Muscle layer of duodenum (tissue), 2 donors: ENCODE data around the gene NUMB.

Experiments
- H3K27ac ChIP-seq: one replicate; pipeline ENCODE4 v1.7.0; 2013; ENCODE audit warnings: mild to moderate bottlenecking, low read length
- H3K27me3 ChIP-seq: one replicate; pipeline ENCODE4 v1.7.0; 2013; ENCODE audit warnings: low read depth, mild to moderate bottlenecking, control low read depth, low read length
- H3K36me3 ChIP-seq, 2 donors: one replicate each; pipeline ENCODE4 v1.7.0; 2013; ENCODE audit warnings: low read length in 2 of 2, control low read depth in 1 of 2, mild to moderate bottlenecking in 1 of 2; ENCODE audit not compliant: insufficient read depth in 2 of 2, control insufficient read depth in 1 of 2
- H3K4me1 ChIP-seq, 2 donors: one replicate each; pipeline ENCODE4 v1.7.0; 2013; ENCODE audit warnings: low read length in 2 of 2, mild to moderate bottlenecking in 2 of 2, control low read depth in 1 of 2, moderate library complexity in 1 of 2; ENCODE audit not compliant: insufficient read depth in 2 of 2, control insufficient read depth in 1 of 2
- H3K4me3 ChIP-seq, 2 donors: one replicate each; pipeline ENCODE4 v1.7.0; 2013; ENCODE audit warnings: low read length in 2 of 2, low read depth in 1 of 2, mild to moderate bottlenecking in 1 of 2
- H3K9me3 ChIP-seq, 2 donors: one replicate each; pipeline ENCODE4 v1.7.0; 2013; ENCODE audit warnings: low read length in 2 of 2, control low read depth in 1 of 2, mild to moderate bottlenecking in 1 of 2; ENCODE audit not compliant: control insufficient read depth in 1 of 2
- donor health status: healthy.

Gene NUMB

DNA sequence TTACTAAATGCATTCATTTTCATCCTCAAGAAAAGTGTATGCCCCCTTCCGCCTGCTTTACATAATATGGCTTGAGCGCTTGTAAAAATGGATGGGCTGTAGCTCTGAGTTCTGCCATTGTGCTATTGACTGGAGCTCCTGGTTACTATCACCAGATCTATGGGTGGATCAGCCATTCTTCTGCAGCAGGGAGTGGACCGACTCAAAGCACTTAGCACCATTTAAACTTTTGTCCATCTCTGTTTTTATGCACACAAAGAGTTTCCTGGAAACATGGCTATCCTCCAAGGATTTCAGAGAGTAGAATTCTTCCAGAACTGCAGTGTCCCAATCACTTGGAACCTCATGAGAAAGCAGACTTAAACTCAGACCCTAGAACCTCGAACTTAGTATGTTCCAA is 4.5 kb upstream of the NUMB start:
- no peaks in the 10 kb centered on the region for H3K27me3 ChIP-seq
- H3K27ac ChIP-seq = peak overlapping the region; percentile 84
- no peaks in the 10 kb centered on the region for H3K36me3 ChIP-seq
- H3K4me1 ChIP-seq = peaks cover 31 to 67% of the 10 kb centered on the region in 2 donors
- H3K9me3 ChIP-seq = no peaks in the 10 kb centered on the region
- peak overlapping the region; percentile 49 for H3K4me3 ChIP-seq

DNA sequence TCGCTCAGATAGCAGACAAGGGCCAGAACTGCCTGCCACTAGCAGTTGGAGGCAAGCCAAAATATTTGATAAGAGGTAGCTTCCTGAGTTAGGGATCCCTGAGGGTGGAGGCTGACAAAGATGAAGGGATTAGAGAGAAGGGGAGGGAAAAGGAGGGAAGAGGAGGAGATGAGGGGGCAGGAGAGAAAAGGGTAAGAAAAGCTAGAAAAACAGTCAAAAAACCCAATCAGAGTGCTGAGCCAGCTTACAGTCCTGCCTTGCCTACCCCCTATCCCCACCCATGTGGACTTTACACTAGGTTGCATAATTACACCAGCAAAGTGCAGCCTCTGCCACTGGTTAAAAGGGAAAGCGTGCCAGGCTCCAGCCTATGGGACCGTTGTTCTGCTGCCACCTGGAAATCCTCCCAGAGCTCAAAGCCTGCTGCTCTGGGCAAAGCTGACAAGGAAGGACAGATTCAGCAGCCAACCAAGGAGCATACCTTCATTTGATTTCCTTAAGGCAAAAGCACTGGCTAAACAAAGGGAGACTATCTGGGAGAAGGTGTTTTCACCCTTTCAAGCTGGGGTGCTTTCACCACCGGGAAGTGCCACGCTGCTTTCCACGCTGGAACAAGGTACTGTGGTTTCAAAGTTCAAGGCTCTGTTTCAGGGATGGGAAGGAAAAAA is 3.8 kb upstream of the NUMB start:
- Histone ChIP-seq H3K9me3 (no peaks in the 10 kb centered on the region), H3K27me3 (no peaks in the 10 kb centered on the region), H3K4me3 (peak overlapping the region; percentile 49), H3K27ac (peak overlapping the region; percentile 84), H3K36me3 (no peaks in the 10 kb centered on the region), H3K4me1 (peaks cover 31 to 67% of the 10 kb centered on the region in 2 donors)

DNA sequence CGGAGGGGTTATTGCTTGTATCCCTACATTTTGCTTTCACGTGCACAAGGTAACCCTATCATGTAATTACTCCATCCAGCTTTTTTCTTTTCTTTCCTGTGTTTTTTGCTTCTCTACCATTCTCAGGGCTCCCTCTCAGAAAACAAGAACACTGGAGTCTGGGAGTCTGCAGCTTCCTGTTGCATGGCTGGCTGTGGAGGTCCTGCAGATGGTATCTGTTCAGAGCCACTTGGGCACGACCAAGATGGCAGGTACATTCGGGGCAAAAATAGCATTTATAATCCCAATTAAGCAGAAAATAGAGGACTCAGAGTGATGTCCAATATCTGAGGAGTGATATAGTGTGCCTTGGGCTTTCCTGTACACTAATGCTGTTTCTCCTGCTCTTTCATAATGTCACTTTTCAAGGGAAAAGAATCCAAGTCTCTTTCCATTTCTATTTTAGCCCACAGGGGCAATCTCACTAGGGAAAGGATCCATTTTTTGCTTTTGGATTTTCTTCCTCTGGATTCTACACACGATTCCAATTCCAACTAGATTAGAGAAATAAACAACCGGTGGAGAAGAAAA is 3.2 kb upstream of the NUMB start:
- no peaks in the 10 kb centered on the region for H3K9me3 ChIP-seq
- H3K36me3 ChIP-seq = no peaks in the 10 kb centered on the region
- H3K4me3 ChIP-seq = peak overlapping the region; percentile 49
- H3K27me3 ChIP-seq = no peaks in the 10 kb centered on the region
- H3K4me1 ChIP-seq = peaks cover 31 to 72% of the 10 kb centered on the region in 2 donors
- H3K27ac ChIP-seq = peak overlapping the region; percentile 84

DNA sequence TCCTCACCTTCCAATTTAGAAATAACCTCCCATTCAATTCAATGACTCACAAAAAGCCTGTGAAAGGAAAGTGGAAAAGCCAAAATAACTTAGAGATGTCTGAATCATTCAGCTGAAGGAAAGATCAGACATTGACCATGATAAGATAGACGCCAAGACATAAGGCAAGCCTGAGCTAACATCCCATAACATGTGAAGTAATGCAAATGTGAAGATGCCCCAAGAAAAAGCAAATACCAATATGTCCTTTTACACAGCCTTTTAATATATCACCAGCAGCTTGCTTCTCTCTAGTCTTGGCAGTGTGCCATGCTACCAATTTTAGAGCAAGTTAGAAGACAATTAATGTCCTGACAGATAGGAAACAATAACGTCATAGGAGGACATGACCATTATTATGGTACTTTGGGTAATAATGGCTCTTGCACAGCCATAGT is 2.4 kb upstream of the NUMB start:
- peak overlapping the region; percentile 11 for H3K27ac ChIP-seq
- H3K36me3 ChIP-seq = no peaks in the 10 kb centered on the region
- no peaks in the 10 kb centered on the region for H3K27me3 ChIP-seq
- peaks cover 31 to 75% of the 10 kb centered on the region in 2 donors for H3K4me1 ChIP-seq
- H3K9me3 ChIP-seq = no peaks in the 10 kb centered on the region
- no peak overlapping the region for H3K4me3 ChIP-seq

DNA sequence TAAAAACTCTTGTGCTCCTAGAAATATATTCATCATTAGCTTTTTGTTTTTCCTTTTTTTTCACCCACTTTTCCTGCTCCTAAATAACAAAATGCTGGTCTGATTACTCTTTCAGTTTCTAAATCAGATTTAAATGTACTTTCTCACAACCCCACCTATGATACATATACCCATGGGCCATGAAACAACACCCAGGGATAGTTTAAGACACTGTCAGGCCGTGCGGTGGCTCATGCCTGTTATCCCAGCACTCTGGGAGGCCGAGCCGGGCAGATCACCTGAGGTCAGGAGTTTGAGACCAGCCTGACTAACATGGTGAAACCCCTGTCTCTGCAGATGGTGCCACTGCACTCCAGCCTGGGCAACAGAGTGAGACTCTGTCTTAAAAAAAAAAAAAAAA is 1.6 kb upstream of the NUMB start:
- Histone ChIP-seq H3K4me1 (peaks cover 30 to 73% of the 10 kb centered on the region in 2 donors), H3K4me3 (no peak overlapping the region), H3K36me3 (no peaks in the 10 kb centered on the region), H3K27me3 (no peaks in the 10 kb centered on the region), H3K27ac (no peak overlapping the region), H3K9me3 (no peaks in the 10 kb centered on the region)

DNA sequence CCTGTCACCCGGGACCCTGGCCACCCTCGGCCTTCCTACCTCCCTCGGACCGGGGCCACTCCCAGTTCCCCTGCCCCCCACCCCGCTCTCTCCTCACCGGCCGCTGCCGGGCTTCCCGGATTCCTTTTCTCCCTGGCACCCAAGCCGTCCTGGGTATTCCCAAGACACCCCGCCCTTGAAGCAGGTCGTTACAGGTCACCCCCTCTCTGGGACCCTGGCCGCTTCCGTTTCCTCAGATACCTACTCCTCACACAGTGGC is 493 bp downstream of the NUMB start:
- Histone ChIP-seq H3K27me3 (no peaks in the 10 kb centered on the region), H3K4me1 (peaks cover 25 to 59% of the 10 kb centered on the region in 2 donors), H3K4me3 (peak overlapping the region; percentile 87 to 99), H3K9me3 (no peaks in the 10 kb centered on the region), H3K27ac (peak overlapping the region; percentile 83), H3K36me3 (no peaks in the 10 kb centered on the region)

DNA sequence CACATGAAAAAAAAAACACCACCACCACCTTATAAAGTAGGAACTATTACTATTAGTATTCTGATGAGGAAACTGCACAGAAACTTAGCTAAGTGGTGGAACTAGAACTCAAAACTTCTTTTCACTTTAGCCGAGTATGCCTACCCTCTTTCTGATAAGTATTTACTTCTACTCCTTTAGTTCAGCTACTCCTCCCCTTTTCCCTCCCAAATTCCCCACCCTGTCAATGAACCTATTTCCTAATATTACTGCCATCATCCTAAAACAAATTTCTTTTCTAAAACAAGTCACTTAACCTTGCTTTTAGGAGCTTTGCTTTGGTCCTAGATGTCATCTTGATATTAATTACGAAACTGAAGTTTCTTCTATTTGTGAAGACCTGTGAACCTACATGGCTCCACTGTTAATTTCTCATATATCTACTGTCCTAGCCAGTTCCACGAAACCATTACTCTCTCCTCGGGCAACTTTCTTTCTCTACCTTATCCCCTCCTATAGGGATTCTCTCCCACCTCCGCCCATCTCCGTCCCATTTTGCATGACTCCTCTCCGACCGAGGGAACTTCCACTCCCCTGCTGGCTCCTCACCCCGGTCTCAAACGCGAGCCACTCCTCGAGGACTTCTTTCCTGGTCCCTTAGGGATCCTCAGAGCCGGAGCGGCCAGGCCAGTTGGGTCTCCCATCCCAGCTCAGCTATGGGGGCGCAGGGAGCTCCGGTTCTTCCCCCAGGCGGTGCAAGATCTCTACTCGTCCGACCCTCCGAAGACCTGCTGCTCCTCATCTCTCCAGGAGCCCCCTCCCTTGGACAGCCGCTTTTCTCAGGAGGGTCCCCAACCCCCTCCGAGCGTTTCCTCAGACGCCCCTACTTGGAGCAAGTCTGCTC is 1.1 kb downstream of the NUMB start:
- Histone ChIP-seq H3K27ac (peak overlapping the region; percentile 83), H3K36me3 (no peaks in the 10 kb centered on the region), H3K9me3 (no peaks in the 10 kb centered on the region), H3K27me3 (no peaks in the 10 kb centered on the region), H3K4me1 (peaks cover 21 to 54% of the 10 kb centered on the region in 2 donors), H3K4me3 (peak overlapping the region; percentile 87 to 99)

DNA sequence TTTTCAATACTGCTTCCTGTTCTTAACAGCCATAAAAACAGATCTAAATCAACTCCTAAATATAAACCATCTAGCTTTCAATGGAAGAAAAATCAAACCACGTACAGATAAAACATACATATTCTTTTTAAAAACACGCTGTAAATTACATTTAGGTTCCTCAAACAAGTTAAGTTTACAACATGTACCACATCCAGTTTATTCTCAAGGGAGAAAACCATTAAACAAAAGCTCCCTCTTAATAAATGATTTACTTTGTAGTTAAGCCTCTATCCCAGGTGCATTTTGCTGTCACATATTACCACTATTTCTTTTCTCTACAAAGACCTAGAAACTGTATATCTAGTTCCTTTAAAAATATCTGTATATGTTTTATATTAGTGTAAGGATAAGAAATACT is 3.1 kb downstream of the NUMB start:
- Histone ChIP-seq H3K27me3 (no peaks in the 10 kb centered on the region), H3K4me3 (peak overlapping the region in 1 of 2 donors; percentile 40), H3K36me3 (no peaks in the 10 kb centered on the region), H3K27ac (peak overlapping the region; percentile 58), H3K9me3 (no peaks in the 10 kb centered on the region), H3K4me1 (peaks cover 5 to 34% of the 10 kb centered on the region in 2 donors)

DNA sequence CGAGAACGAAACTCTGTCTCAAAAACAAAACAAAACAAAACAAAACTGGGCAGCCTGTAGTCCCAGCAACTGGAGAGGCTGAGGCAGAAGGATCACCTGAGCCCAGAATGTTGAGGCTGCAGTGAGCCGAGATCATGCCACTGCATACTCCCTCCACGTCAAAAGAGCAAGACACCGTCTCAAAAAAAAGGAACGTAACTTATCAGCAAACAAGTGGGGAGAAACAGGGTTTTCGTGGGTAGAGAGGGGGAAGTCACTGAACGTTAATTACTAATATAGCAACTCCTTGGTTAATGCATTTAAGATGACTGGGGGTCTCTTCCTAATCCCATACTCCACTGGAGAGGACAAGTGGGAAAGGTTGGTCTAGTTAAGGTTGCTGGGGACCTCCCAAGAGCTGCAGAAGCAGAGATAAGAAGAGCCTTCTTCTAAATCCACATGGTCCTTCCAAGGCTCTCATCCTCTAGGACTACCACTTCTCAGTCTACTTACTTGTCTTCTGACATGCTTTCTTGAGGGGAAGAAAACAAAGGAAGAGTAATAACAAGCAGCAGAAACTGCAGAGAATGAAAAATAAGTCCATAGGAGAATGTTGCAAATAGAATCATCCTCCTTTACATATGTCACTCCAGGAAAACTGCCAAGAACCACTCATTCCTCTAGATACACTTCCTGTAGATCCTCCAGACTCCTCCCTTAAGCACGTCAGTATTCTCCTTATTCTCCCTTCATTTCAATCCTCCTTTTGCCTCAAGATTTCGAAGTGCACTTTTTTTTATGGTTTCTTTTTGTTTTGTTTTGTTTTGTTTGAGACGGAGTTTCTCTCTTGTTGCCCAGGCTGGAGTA is 5.8 kb downstream of the NUMB start:
- Histone ChIP-seq H3K27ac (no peak overlapping the region), H3K36me3 (no peaks in the 10 kb centered on the region), H3K4me3 (no peak overlapping the region), H3K4me1 (peaks cover 0 to 20% of the 10 kb centered on the region in 2 donors), H3K9me3 (no peaks in the 10 kb centered on the region), H3K27me3 (no peaks in the 10 kb centered on the region)

DNA sequence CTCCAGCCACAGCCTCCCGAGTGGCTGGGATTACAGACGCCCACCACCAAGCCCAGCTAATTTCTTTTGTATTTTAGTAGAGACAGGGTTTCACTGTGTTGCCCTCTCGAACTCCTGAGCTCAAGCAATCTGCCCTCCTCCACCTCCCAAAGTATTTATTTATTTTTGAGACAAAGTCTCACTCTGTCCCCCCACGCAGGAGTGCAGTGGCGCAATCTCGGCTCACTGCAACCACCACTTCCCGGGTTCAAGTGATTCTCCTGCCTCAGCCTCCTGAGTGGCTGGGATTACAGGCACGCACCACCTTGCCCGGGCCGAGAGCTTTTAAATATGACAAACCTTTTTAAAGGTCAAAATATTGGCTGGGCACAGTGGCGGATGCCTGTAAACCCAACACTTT is 14.6 kb downstream of the NUMB start:
- Histone ChIP-seq H3K36me3 (no peaks in the 10 kb centered on the region), H3K27ac (no peak overlapping the region), H3K4me3 (no peak overlapping the region), H3K27me3 (no peaks in the 10 kb centered on the region), H3K9me3 (no peaks in the 10 kb centered on the region), H3K4me1 (peaks cover 3 to 4% of the 10 kb centered on the region in 2 donors)

DNA sequence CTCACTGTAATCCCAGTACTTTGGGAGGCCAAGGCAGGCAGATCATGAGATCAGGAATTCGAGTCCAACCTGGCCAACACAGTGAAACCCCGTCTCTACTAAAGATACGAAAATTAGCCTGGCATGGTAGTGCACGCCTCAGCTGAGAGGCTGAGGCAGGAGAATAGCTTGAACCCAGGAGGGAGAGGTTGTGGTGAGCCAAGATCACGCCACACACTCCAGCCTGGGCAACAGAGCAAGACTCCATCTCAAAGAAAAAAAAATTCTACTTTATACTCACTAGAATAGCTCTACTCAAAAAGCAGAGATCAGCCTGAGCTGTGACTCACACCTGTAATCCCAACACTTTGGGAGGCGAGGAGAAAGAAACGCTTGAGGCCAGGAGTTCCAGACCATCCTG is 17.1 kb downstream of the NUMB start:
- Histone ChIP-seq H3K36me3 (no peaks in the 10 kb centered on the region), H3K4me3 (no peak overlapping the region), H3K27me3 (no peaks in the 10 kb centered on the region), H3K9me3 (no peaks in the 10 kb centered on the region), H3K27ac (no peak overlapping the region), H3K4me1 (peaks cover 3 to 5% of the 10 kb centered on the region in 2 donors)
